Endothelial cell of umbilical vein (primary cell): ENCODE measurements around the gene ZNF74. TPM values are rescaled to one million over a fixed set of nuclear protein-coding genes. Genes with fewer than 3 reads are reported as not detected.
A peak's percentile ranks its signal among the peaks of the same experiment; 100 is the strongest.

Source experiments
- BruUV-seq: library from RNA; stranded (reverse); fragments of 400-500 nt; replicated peaks from 2 replicates; lab custom pipeline; 2021; lab: Mats Ljungman, UMichigan
- CTCF ChIA-PET: fragments of 300-600, 350-600 bp; sonication (Branson Sonifier 250); formaldehyde crosslinking; loops from one replicate; lab custom pipeline; 2021; ENCODE audit warnings: antibody characterized with exemption, inconsistent platforms; lab: Charles Lee
- POLR2A ChIA-PET: fragments of 300-600, 350-600 bp; sonication (Branson Sonifier 250); formaldehyde crosslinking; loops from one replicate; lab custom pipeline; 2021; ENCODE audit warnings: antibody characterized with exemption, inconsistent platforms; lab: Charles Lee
- DNase-seq: peaks from one replicate; pipeline ENCODE4 v3.0.0-alpha.2; 2011; ENCODE audit warnings: low read depth, low spot score
- FAIRE-seq: peaks from 2 replicates; lab custom pipeline; 2011; peaks lifted over from hg19 to GRCh38; lab: Jason Lieb, UNC
- H2AFZ ChIP-seq: 2 replicates; pipeline ENCODE4 v1.6.0; 2012; ENCODE audit warnings: low read depth, low read length, control low read depth, inconsistent platforms
- H3K27ac ChIP-seq: 2 replicates; pipeline ENCODE4 v1.5.1; 2011; ENCODE audit warnings: low read depth, mild to moderate bottlenecking, control low read depth, low read length, moderate library complexity; ENCODE audit not compliant: insufficient read depth
- H3K27me3 ChIP-seq, 2 experiments: 2 replicates each; pipeline versions ENCODE4 v1.6.0 to v1.6.1; 2011; ENCODE audit warnings: low read length in 2 of 2, mixed read lengths in 1 of 2; ENCODE audit not compliant: control insufficient read depth in 2 of 2, insufficient read depth in 2 of 2
- H3K36me3 ChIP-seq, 2 experiments: 2 replicates in 1 of 2; 3 replicates in 1 of 2; pipeline ENCODE4 v1.5.1; 2011; ENCODE audit warnings: low read length in 2 of 2, mild to moderate bottlenecking in 1 of 2, moderate library complexity in 1 of 2; ENCODE audit not compliant: control insufficient read depth in 2 of 2, insufficient read depth in 2 of 2; ENCODE audit errors: extremely low read depth in 1 of 2
- H3K4me1 ChIP-seq: 3 replicates; pipeline ENCODE4 v1.5.1; 2011; ENCODE audit warnings: mild to moderate bottlenecking, low read length; ENCODE audit not compliant: control insufficient read depth, insufficient read depth; ENCODE audit errors: extremely low read depth
- H3K4me2 ChIP-seq: 2 replicates; pipeline ENCODE4 v1.6.1; 2011; ENCODE audit warnings: low read length, control low read depth, mixed read lengths; ENCODE audit not compliant: insufficient read depth
- H3K4me3 ChIP-seq, 3 experiments: fragments of 200-600 bp in 1 of 3; sonication (generic), shearing (Covaris generic) in 1 of 3; replicated peaks in 1 of 3; 2 replicates each; pipeline ENCODE4 v1.5.1; 2011 to 2016; ENCODE audit warnings: control low read depth in 3 of 3, low read length in 3 of 3, mild to moderate bottlenecking in 2 of 3, inconsistent platforms in 1 of 3, low read depth in 1 of 3, moderate library complexity in 1 of 3; ENCODE audit not compliant: insufficient read depth in 1 of 3
- H3K79me2 ChIP-seq: 2 replicates; pipeline ENCODE4 v1.6.0; 2012; ENCODE audit warnings: low read length, inconsistent platforms; ENCODE audit not compliant: control insufficient read depth, insufficient read depth
- H3K9ac ChIP-seq: replicated peaks from 2 replicates; pipeline ENCODE3; 2011; ENCODE audit warnings: low read length, control low read depth; ENCODE audit not compliant: insufficient read depth; ENCODE audit errors: extremely low read depth
- H3K9me1 ChIP-seq: replicated peaks from 3 replicates; pipeline ENCODE4 v1.6.0; 2011; ENCODE audit warnings: mild to moderate bottlenecking, low read length; ENCODE audit not compliant: control insufficient read depth, insufficient read depth; ENCODE audit errors: extremely low read depth
- H3K9me3 ChIP-seq: replicated peaks from 2 replicates; pipeline ENCODE4 v1.5.1; 2012; ENCODE audit warnings: low read length, inconsistent platforms; ENCODE audit not compliant: control insufficient read depth, insufficient read depth
- H4K20me1 ChIP-seq: replicated peaks from 2 replicates; pipeline ENCODE3; 2011; ENCODE audit warnings: mild to moderate bottlenecking, low read length; ENCODE audit not compliant: control insufficient read depth, insufficient read depth; ENCODE audit errors: extremely low read depth
- EZH2 ChIP-seq: IDR thresholded peaks from 2 replicates; pipeline ENCODE4 v1.6.1; 2012; ENCODE audit warnings: borderline replicate concordance, low read depth, mild to moderate bottlenecking, moderate library complexity, low read length, inconsistent platforms; ENCODE audit not compliant: severe bottlenecking
- JUN ChIP-seq: IDR thresholded peaks from 2 replicates; pipeline ENCODE4 v1.6.1; 2011; ENCODE audit warnings: borderline replicate concordance, low read depth; ENCODE audit not compliant: insufficient read length, insufficient read depth
- MYC ChIP-seq: IDR thresholded peaks from one replicate; pipeline ENCODE4 v1.6.1; 2011; ENCODE audit warnings: mild to moderate bottlenecking, low read depth, low read length
- POLR2A ChIP-seq: IDR thresholded peaks from 2 replicates; pipeline ENCODE4 v1.6.1; 2012; ENCODE audit warnings: low read depth, mild to moderate bottlenecking, control low read depth, low read length
- POLR2AphosphoS5 ChIP-seq: IDR thresholded peaks from 2 replicates; pipeline ENCODE4 v1.6.1; 2012; ENCODE audit warnings: low read depth, mild to moderate bottlenecking, control low read depth, low read length, moderate library complexity; ENCODE audit not compliant: insufficient read depth
- dilution Hi-C: fragments of 300-500 bp; cut with MboI; formaldehyde crosslinking; loops from one replicate; pipeline ENCODE4 v1.15.0; 2019; ENCODE audit warnings: low sequenced_read_pairs; ENCODE audit not compliant: extremely low pct_ligation_motif_present
- intact Hi-C: fragments of 100-400 bp; cut with micrococcal nuclease; formaldehyde crosslinking; loops from one replicate; pipeline ENCODE4 v1.10.0; 2022
- polyA plus RNA-seq, 4 experiments: library from polyadenylated mRNA; depleted of rRNA in 3 of 4; stranded (reverse) in 3 of 4; unstranded in 1 of 4; fragments of >200 nt; gene quantifications; 2 replicates each; pipeline versions ENCODE4 v1.2.1 to v1.2.3, GENCODE V29; 2011 to 2012; ENCODE audit warnings: missing spikeins in 1 of 4
- total RNA-seq: library from RNA; stranded (reverse); gene quantifications from 2 replicates; pipeline ENCODE4 v1.2.3, GENCODE V29; 2021
- TF ChIP-seq, protein P1 (sequence below), 2 donors: IDR thresholded peaks; 1 replicate in 1 of 2; 2 replicates in 1 of 2; pipeline ENCODE4 v1.5.1; 2011; ENCODE audit warnings: low read length in 2 of 2, mild to moderate bottlenecking in 2 of 2, moderate library complexity in 2 of 2, control low read depth in 1 of 2, inconsistent platforms in 1 of 2, low read depth in 1 of 2; ENCODE audit not compliant: insufficient read depth in 1 of 2; ENCODE audit errors: extremely low read depth in 1 of 2

Gene ZNF74
- total and polyA plus RNA-seq, 2 donors (not counting 3 experiments of a cell fraction or from before 2014, with no cell fraction given): 8.6 to 13.4 TPM

DNA sequence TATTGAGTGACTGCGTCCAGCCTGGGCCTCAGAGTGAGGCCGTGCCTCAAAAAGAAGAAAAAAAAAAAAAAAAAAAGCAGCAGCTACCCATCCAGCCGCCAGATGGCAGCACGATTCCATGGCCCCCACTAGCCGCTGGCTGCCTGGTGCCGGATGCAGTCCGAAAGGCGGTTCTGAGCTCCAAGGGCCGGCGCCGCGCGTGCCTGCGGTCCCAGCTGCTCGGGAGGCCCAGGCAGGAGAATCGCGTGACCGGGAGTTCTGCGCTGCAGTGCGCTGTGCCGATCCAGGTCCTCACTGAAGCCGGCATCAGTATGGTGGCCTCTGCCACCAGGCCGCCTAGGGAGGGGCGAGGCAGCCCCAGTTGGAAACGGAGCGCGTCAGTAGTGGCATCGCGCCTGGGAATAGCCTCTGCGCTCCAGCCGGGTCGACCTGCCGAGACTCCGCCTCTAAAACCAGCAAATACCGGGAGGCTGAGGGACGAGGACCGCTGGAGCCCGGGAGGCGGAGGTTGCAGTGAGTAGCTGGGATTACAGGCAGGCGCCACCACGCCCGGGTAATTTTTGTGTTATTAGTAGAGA, 24.3 kb downstream of the ZNF74 start:
- no peak for TF ChIP-seq JUN
- TF ChIP-seq POLR2A: no peak
- TF ChIP-seq EZH2: no peak
- TF ChIP-seq POLR2AphosphoS5: no peak
- TF ChIP-seq MYC: no peak
- TF ChIP-seq, protein P1, sequence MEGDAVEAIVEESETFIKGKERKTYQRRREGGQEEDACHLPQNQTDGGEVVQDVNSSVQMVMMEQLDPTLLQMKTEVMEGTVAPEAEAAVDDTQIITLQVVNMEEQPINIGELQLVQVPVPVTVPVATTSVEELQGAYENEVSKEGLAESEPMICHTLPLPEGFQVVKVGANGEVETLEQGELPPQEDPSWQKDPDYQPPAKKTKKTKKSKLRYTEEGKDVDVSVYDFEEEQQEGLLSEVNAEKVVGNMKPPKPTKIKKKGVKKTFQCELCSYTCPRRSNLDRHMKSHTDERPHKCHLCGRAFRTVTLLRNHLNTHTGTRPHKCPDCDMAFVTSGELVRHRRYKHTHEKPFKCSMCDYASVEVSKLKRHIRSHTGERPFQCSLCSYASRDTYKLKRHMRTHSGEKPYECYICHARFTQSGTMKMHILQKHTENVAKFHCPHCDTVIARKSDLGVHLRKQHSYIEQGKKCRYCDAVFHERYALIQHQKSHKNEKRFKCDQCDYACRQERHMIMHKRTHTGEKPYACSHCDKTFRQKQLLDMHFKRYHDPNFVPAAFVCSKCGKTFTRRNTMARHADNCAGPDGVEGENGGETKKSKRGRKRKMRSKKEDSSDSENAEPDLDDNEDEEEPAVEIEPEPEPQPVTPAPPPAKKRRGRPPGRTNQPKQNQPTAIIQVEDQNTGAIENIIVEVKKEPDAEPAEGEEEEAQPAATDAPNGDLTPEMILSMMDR (IDR thresholded peaks at IDR 0.05; ENCODE audit: extremely low read depth in 1 of 2, insufficient read depth in 1 of 2, low read depth in 1 of 2, low read length in 2 of 2): peak; percentile 82 to 92
- no peaks in the 10 kb centered on the region for H3K9me1 ChIP-seq

More for the DNA sequence above, 24.3 kb downstream of the ZNF74 start:
- Histone ChIP-seq H3K27ac (no peak overlapping the region), H3K9me3 (no peaks in the 10 kb centered on the region), H3K4me3 (peak overlapping the region; percentile 38 to 49 (median 42)), H3K79me2 (no peaks in the 10 kb centered on the region), H4K20me1 (no peaks in the 10 kb centered on the region), H3K27me3 (peaks cover 2 to 5% of the 10 kb centered on the region in 2 experiments), H2AFZ (peak overlapping the region; percentile 99), H3K4me2 (peak overlapping the region; percentile 48), H3K36me3 (no peaks in the 10 kb centered on the region), H3K4me1 (no peaks in the 10 kb centered on the region), H3K9ac (no peak overlapping the region)
- POLR2A ChIA-PET: interaction anchor here (0.7 to 1.0 kb wide), 4 partner anchors 14 to 39 kb away, joined by 7 to 13 read pairs (median 9); no protein-coding TSS in a partner anchor
- DNase-seq: peak; percentile 83
- dilution Hi-C loops: no loop called here
- intact Hi-C loops: loop anchor here (1.0 kb wide), 2 partner anchors 38 to 78 kb away; no protein-coding TSS in a partner anchor
- CTCF ChIA-PET: interaction anchor here (0.6 to 4.3 kb wide), 57 partner anchors 9 to 368 kb away, joined by 3 to 337 read pairs (median 5); partner anchors contain the start of genes DGCR6L, KLHL22, MED15 and ZNF74
- FAIRE-seq: peak; percentile 68
- no TSS peak for BruUV-seq
